ENCODE data around the gene CRYGC. TPM values are rescaled to one million over a fixed set of nuclear protein-coding genes. Genes with fewer than 3 reads are reported as not detected.
A peak's percentile ranks its signal among the peaks of the same experiment; 100 is the strongest.
"Not testable (repeated sequence)": the region's sequence is repeated elsewhere in the genome, so short reads cannot be mapped to it uniquely, and the experiment has no call there.

Gene CRYGC
- total RNA-seq, 1 experiment from 2014 or later = not detected

DNA sequence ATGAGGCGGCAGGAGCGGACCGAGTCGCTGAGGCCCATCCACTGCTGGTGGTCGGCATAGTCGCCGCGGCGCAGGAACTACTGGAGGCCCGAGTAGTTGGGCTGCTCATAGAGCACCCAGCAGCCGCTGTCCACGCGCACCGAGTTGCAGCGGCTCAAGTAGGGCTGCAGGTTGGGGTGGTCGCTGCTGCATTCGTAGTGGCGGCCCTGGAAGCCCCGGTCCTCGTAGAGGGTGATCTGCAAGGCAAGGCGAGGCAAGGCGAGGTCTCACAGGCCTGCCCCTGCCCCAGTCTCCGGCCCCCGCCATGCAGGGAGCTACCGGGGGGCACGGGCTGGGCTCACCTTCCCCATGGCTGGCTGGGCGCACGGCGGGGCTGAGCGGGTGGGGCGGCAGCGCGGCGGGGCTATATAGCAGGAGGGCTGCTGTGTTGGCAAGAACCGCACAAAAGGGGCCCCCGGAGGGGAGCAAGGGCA lies 17.3 kb downstream of the CRYGC start:
- not testable (repeated sequence) for DNase-seq, H3K9me3 ChIP-seq, H3K27me3 ChIP-seq, H3K36me3 ChIP-seq, H3K4me3 ChIP-seq

DNA sequence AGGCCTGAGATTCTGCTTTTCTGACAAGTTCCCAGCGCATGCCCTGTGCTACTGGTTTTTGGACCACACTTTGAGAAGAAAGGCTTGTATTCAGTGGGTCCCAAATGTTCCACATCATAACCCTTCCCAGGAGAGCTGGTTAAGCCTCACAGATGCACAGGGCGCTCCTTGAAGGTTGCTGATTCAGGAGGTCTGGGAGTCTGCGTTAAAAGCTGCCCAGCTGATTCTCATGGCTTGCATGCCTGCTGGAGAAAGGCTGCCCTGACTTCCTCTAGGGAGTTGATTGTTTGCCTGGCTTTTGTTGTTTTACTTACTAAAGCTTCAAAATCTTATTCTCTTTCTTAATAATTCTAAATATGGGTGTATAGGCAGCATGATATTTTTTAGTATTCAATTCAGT lies 26.0 kb downstream of the CRYGC start:
- Histone ChIP-seq H3K36me3 (no peaks in the 10 kb centered on the region), H3K4me3 (no peak overlapping the region), H3K9me3 (no peaks in the 10 kb centered on the region), H3K27me3 (no peaks in the 10 kb centered on the region)
- no peak for DNase-seq

DNA sequence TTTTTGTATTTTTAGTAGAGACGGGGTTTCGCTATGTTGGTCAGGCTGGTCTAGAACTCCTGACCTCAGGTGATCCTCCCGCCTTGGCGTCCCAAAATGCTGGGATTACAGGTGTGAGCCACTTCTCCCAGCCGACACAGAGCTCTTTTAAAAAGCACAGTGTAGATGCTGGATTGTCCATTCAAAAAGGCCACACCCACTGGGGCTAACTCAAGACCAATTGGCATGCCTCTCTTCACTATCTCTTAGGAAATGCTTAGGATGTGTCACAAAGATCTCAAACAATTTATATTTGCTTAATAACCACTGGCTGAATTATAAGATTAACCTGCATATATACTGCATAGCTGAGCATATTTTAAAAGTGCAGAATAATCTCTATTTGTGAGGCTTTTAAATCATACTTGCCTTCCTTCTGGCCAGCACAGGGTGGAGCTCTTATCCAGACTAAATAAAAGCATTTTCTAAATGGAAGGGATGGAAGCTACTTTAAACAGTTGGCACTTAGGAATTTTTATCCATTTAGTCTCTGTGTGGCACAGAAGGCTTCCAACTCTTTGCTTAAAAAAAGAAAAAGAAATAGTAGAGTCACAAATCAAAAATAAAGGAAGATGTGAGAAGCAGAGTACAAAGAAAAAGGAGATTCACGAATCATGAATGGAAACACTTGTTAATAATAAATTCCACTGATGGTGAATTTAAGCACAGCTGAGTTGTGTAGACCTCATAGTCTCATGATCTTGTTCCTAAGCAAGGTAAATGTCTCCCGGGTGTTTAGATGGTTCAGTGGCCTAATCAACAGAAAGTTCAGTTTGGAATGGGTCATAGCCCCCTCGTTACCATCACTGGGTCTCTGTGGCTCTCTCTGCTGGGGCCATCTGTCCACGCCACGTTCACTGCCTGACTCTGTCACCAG lies 27.7 kb downstream of the CRYGC start:
- Histone ChIP-seq H3K36me3 (no peaks in the 10 kb centered on the region), H3K4me3 (no peak overlapping the region), H3K27me3 (no peaks in the 10 kb centered on the region), H3K9me3 (no peaks in the 10 kb centered on the region)
- DNase-seq = no peak

DNA sequence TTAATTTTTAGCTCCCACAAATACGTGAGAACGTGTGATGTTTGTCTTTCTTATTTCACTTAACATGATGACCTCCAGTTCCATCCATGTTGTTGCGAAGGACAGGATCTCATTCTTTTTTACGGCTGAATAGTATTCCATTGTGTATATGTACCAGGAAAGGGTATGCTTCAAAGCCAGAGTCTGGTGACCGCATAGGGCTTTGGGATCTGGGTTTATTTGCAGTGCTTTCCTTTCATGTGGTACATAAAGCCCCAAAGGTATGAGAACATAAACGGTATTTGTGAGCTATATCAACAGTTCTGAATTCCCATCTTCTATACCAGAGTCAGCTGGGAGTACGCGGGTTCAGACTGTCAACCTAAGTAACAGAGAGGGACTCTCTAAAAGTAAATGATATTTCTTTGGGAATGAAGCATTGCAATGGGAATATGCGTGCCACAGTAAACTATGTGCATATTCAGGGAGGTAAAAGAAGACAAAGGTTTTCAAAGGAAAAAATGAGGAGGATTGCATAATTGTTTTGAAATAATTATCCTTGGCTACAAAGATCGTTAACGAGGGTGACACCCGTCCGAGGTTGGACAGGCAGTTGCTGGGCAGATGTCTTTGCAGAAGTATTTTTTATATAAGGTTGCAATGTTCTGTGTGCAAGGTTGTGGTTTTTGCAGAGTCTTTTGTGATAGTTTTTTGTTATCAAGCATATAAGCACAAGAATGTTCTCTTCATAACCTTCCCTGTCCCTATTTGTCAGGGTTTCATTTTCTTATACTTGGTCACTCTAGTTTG lies 29.8 kb downstream of the CRYGC start:
- H3K4me3 ChIP-seq = no peak overlapping the region
- no peaks in the 10 kb centered on the region for H3K9me3 ChIP-seq
- DNase-seq = no peak
- H3K36me3 ChIP-seq = no peaks in the 10 kb centered on the region
- no peaks in the 10 kb centered on the region for H3K27me3 ChIP-seq

DNA sequence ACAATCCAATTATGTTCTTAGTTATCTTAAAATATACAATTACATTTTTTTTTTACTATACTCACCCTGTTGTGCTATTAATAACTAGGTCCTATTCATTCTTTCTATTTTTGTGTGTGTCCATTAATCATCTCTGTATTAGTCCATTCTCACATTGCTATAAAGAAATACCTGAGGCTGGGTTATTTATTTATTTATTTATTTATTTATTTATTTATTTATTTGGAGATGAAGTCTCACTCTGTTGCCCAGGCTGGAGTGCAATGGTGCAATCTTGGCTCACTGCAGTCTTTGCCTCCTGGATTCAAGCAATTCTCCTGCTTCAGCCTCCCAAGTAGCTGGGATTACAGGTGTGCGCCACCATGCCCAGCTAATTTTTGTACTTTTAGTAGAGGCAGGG lies 30.9 kb downstream of the CRYGC start:
- not testable (repeated sequence) for H3K27me3 ChIP-seq, H3K4me3 ChIP-seq, H3K36me3 ChIP-seq, DNase-seq, H3K9me3 ChIP-seq

DNA sequence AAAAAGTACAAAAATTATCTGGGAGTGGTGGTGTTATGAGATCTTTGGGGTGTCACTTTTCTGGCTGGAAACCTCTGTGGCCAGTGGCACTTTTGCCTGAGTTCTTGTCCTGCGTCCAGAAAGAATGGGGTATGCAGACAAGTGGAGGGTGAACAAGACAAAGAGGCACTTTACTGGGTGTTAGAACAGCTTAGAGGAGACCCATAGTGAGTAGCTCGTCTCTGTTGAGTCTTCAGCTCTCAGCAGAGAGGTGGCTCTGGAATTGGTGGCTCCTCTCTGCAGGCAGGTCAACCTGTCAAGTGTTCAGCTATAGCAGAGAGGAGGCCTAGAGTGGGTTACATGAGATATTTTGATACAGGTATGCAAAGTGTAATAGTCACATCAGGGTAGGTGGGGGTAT lies 31.4 kb downstream of the CRYGC start:
- Histone ChIP-seq H3K4me3 (no peak overlapping the region), H3K9me3 (no peaks in the 10 kb centered on the region), H3K27me3 (no peaks in the 10 kb centered on the region), H3K36me3 (no peaks in the 10 kb centered on the region)
- DNase-seq = no peak

DNA sequence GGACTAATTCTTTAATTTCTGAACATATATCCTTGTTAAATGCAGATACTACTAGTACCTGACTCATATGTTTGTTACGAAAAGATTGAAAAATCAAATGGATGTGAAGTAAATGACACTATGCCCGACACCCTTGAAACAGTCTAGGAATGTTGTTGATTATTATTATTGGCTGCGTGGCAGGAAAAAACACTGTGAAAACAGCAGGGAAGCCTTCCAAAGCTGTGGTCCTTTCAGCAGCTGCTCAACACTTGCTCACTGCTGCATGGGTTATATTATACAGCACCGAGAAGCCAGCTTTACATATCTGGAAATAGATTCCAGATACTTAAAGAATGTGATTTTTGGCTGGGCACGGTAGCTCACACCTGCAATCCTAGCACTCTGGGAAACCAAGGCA lies 31.8 kb downstream of the CRYGC start:
- no peaks in the 10 kb centered on the region for H3K9me3 ChIP-seq
- no peak overlapping the region for H3K4me3 ChIP-seq
- no peaks in the 10 kb centered on the region for H3K27me3 ChIP-seq
- no peaks in the 10 kb centered on the region for H3K36me3 ChIP-seq
- DNase-seq = peak; percentile 73

DNA sequence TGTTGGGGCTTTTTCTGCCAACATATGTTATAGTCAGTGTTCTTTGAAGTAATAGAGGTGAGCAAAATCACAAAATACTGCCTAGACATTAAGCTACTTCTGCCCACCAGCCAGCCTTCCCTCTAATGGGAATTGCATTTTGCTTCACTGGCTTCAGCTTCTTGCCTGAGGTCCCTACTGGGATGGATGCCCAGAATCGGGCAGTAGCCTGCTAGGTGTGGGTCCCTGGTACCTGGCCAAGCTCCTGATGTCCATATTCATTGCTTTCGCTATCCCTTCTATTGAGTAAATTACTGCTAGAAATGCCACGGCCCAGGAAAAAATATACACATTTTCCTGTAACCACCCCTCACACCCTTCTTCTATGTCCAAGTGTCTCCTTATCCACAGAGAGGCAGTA lies 32.3 kb downstream of the CRYGC start:
- Histone ChIP-seq H3K36me3 (no peaks in the 10 kb centered on the region), H3K9me3 (no peaks in the 10 kb centered on the region), H3K4me3 (no peak overlapping the region), H3K27me3 (no peaks in the 10 kb centered on the region)
- DNase-seq = peak; percentile 45

DNA sequence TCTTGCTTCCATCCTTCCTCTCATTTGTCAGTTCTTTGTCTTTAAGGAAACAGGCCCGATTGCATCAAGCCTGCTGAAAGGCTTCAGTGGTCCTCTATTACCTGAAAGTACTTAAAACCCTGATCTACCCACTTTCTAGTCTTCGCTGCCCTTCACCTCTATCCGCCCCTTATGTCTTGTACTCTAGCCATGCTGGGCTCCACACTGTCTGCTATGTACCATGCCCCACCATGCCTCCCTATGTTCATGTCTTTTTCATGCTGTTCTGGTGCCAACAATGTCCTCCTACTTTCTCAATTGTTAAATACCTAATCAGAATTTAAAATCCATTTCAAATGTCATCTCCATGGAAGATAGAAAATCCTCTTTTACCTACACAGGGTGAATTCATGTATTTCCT lies 33.5 kb downstream of the CRYGC start:
- Histone ChIP-seq H3K9me3 (no peaks in the 10 kb centered on the region), H3K27me3 (no peaks in the 10 kb centered on the region), H3K36me3 (no peaks in the 10 kb centered on the region), H3K4me3 (no peak overlapping the region)
- DNase-seq = no peak

DNA sequence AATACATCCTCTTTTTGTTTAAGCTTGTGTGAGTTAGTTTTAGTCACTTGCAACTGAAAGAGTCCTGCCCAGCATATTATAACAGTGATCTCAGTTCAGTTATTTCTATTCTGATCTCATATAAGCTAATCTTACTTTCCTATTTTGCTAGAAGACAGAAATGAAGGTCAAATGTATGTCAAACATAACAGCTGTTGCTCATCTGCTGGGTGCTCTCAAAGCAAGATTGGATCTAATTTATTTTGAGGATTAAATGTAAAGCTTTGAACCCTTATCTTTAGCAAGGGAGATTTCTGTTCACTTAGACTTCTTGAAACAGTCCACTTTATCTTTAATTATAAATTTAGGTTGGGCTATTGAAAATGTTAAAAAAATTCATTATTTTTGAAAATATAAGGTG lies 36.5 kb downstream of the CRYGC start:
- Histone ChIP-seq H3K9me3 (no peaks in the 10 kb centered on the region), H3K27me3 (no peaks in the 10 kb centered on the region), H3K4me3 (no peak overlapping the region), H3K36me3 (no peaks in the 10 kb centered on the region)
- no peak for DNase-seq

DNA sequence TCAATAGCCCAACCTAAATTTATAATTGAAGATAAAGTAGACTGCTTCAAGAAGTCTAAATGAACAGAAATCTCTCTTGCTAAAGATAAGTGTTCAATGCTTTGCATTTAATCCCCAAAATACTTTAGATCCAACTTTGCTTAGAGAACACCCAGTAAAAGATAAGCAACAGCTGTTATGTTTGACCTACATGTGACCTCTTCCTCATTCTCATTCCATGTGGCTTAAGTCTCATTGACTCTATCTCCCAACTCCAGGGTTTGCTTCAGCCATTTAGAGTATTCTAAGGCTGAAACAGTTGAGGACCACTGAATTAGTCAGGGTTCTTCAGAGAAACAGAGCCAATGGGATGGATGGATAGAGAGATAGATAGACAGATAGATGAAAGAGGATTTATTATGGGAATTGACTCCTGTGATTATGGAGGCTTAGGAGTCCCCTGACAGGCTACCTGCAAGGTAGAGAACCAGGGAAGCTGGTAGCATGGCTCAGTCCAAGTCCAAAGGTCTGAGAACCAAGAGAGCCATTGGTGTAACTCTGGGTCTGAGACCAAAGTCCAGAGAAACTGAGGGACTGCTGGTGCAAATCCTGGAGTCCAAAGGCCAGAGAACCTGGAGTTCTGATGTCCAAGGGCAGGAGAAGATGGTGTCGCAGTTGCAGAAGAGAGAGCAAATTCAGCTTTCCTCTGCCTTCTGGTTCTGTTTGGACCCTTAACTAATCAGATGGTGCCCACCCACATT lies 37.4 kb downstream of the CRYGC start:
- no peaks in the 10 kb centered on the region for H3K9me3 ChIP-seq
- no peaks in the 10 kb centered on the region for H3K27me3 ChIP-seq
- H3K36me3 ChIP-seq = no peaks in the 10 kb centered on the region
- no peak for DNase-seq
- H3K4me3 ChIP-seq = no peak overlapping the region

DNA sequence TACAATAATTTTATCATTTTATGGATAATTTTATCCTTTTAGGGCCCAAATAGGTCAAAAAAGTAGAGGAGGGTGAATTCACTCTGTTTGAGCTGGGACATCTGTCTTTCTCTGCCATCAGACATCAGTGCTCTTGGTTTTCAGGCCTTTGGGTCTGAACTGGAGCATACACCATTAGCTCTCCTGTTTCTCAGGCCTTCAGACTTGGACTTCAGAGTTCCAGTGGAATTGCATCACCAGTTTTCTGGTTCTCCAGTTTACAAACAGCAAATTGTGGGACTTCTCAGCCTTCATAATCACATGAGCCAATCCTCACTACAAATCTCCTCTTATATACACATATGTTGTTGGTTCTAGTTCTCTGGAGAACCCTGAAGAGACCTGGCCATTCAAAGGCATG lies 39.2 kb downstream of the CRYGC start:
- no peaks in the 10 kb centered on the region for H3K36me3 ChIP-seq
- H3K4me3 ChIP-seq = no peak overlapping the region
- no peak for DNase-seq
- no peaks in the 10 kb centered on the region for H3K9me3 ChIP-seq
- no peaks in the 10 kb centered on the region; the same call in 1 of the 2 replicates for H3K27me3 ChIP-seq

DNA sequence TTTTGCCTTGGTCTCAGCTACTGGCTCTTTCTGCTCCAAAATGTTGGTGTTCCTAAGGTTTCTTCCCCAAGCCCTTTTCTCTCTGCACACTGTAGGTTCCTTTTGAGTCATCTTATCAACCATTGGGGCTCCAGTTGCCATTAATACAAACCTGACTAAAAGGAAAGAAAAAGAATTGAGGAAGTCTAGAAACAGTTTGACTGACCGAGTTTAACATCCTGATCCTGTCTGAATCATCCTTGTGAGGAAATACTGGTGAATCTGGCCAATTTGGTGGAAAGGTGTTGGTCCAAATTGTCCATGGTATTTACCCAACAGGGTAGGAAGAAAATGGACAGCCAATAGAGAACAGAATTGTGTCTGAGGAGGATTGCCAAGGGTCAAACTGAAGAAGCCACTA lies 43.6 kb downstream of the CRYGC start:
- Histone ChIP-seq H3K9me3 (no peaks in the 10 kb centered on the region), H3K27me3 (no peaks in the 10 kb centered on the region; the same call in 1 of the 2 replicates), H3K36me3 (no peaks in the 10 kb centered on the region), H3K4me3 (no peak overlapping the region)
- no peak for DNase-seq

DNA sequence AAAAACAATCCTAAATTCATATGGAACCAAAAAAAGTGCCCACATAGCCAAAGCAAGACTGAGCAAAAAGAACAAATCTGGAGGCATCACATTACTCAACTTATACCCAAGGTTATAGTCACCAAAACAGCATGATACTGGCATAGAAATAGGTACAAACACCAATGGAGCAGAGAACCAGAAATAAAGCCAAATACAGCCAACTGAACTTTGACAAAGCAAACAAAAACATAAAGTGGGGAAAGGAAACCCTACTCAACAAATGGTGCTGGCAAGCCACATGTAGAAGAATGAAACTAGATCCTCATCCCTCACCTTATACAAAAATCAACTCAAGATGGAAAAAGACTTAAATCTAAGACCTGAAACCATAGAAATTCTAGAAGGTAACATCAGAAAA lies 45.8 kb downstream of the CRYGC start:
- H3K27me3 ChIP-seq = no peaks in the 10 kb centered on the region; the same call in 1 of the 2 replicates
- DNase-seq = no peak
- no peaks in the 10 kb centered on the region for H3K36me3 ChIP-seq
- no peaks in the 10 kb centered on the region for H3K9me3 ChIP-seq
- no peak overlapping the region for H3K4me3 ChIP-seq
